Epithelial cell of esophagus (primary cell): ENCODE data around the gene ZCCHC8.

Source experiments
- DNase-seq: peaks from one replicate; pipeline ENCODE4 v3.0.0; 2010; ENCODE audit warnings: low read depth
- H3K4me3 ChIP-seq: 2 replicates; pipeline ENCODE4 v1.5.1; 2011; ENCODE audit warnings: mild to moderate bottlenecking, low read length, control low read depth
- CTCF ChIP-seq: IDR thresholded peaks from 2 replicates; pipeline ENCODE4 v1.5.1; 2011; ENCODE audit warnings: low read depth, mild to moderate bottlenecking, low read length, control low read depth, inconsistent platforms; ENCODE audit not compliant: insufficient read depth; ENCODE audit errors: missing control alignments

Gene ZCCHC8

GRCh38 chr12:122528992-122529391, 28.3 kb upstream of the ZCCHC8 start:
- H3K4me3 ChIP-seq, result no peak overlapping the region
- TF ChIP-seq CTCF, result no peak
- no peak for DNase-seq

GRCh38 chr12:122528582-122528981, 27.9 kb upstream of the ZCCHC8 start:
- DNase-seq, result no peak
- TF ChIP-seq CTCF, result no peak
- H3K4me3 ChIP-seq, result no peak overlapping the region

GRCh38 chr12:122527478-122527944, 26.8 kb upstream of the ZCCHC8 start:
- no peak for TF ChIP-seq CTCF
- DNase-seq, result peak; percentile 44
- peak overlapping the region; percentile 86 for H3K4me3 ChIP-seq

- no peak for TF ChIP-seq CTCF
- peak; percentile 100 for DNase-seq
Measured at GRCh38 chr12:122526683-122527477, 26.1 kb upstream of the ZCCHC8 start, which contains the start of the genes KNTC1 and RSRC2. KNTC1 (plus strand) TSS chr12:122527249; CDS start chr12:122530064, 2,815 bp downstream. RSRC2 (minus strand) TSS chr12:122526936; CDS start chr12:122526853, 83 bp downstream.

GRCh38 chr12:122523846-122524718, 23.4 kb upstream of the ZCCHC8 start:
- no peak for TF ChIP-seq CTCF
- no peak for DNase-seq
- peak overlapping the region; percentile 70 for H3K4me3 ChIP-seq

More at GRCh38 chr12:122526683-122527477, 26.1 kb upstream of the ZCCHC8 start, which contains the start of the genes KNTC1 and RSRC2:
- peak within 1 kb of the TSS; percentile 96 for H3K4me3 ChIP-seq

- peak; percentile 63 for DNase-seq
- TF ChIP-seq CTCF, result no peak
- H3K4me3 ChIP-seq, result peak overlapping the region; percentile 70
Measured at GRCh38 chr12:122523280-122523679, 22.5 kb upstream of the ZCCHC8 start.
